Measurements from ENCODE around the gene PRKAB2. TPM values are rescaled to one million over a fixed set of nuclear protein-coding genes. Genes with fewer than 3 reads are reported as not detected.

PRKAB2 gene
- total RNA-seq, 1 donor from 2014 or later: 10.1 TPM

- Mint-ChIP-seq H3K4me1 (ENCODE audit: unreplicated experiment) (peaks cover 4% of the 10 kb centered on the region), H3K36me3 (ENCODE audit: unreplicated experiment) (no peaks in the 10 kb centered on the region), H3K27ac (ENCODE audit: unreplicated experiment) (no peak overlapping the region), H3K9me3 (ENCODE audit: unreplicated experiment) (no peaks in the 10 kb centered on the region), H3K4me3 (ENCODE audit: unreplicated experiment) (no peak overlapping the region), H3K27me3 (ENCODE audit: unreplicated experiment) (no peaks in the 10 kb centered on the region)
- DNase-seq (ENCODE audit: extremely low spot score, unreplicated experiment): no peak
- no peak for TF ChIP-seq CTCF (IDR thresholded peaks at IDR 0.05)
Observed at GRCh38 chr1:147214842-147215539, 42.7 kb upstream of the PRKAB2 start.

- no peak for DNase-seq (ENCODE audit: extremely low spot score, unreplicated experiment)
- H3K27ac Mint-ChIP-seq (ENCODE audit: unreplicated experiment): no peak overlapping the region
- no peak for TF ChIP-seq CTCF (IDR thresholded peaks at IDR 0.05)
- no peak overlapping the region for H3K4me3 Mint-ChIP-seq (ENCODE audit: unreplicated experiment)
- no peaks in the 10 kb centered on the region for H3K9me3 Mint-ChIP-seq (ENCODE audit: unreplicated experiment)
- H3K36me3 Mint-ChIP-seq (ENCODE audit: unreplicated experiment): peaks cover 4% of the 10 kb centered on the region
- peaks cover 4% of the 10 kb centered on the region for H3K4me1 Mint-ChIP-seq (ENCODE audit: unreplicated experiment)
- H3K27me3 Mint-ChIP-seq (ENCODE audit: unreplicated experiment): no peaks in the 10 kb centered on the region
Observed at GRCh38 chr1:147214325-147214724, 42.1 kb upstream of the PRKAB2 start.

GRCh38 chr1:147213271-147213670 lies 41.0 kb upstream of the PRKAB2 start:
- H3K36me3 Mint-ChIP-seq (ENCODE audit: unreplicated experiment): peaks cover 4% of the 10 kb centered on the region
- H3K4me3 Mint-ChIP-seq (ENCODE audit: unreplicated experiment): no peak overlapping the region
- H3K27me3 Mint-ChIP-seq (ENCODE audit: unreplicated experiment): no peaks in the 10 kb centered on the region
- DNase-seq (ENCODE audit: extremely low spot score, unreplicated experiment): no peak
- no peak overlapping the region for H3K27ac Mint-ChIP-seq (ENCODE audit: unreplicated experiment)
- peaks cover 4% of the 10 kb centered on the region for H3K4me1 Mint-ChIP-seq (ENCODE audit: unreplicated experiment)
- H3K9me3 Mint-ChIP-seq (ENCODE audit: unreplicated experiment): no peaks in the 10 kb centered on the region
- no peak for TF ChIP-seq CTCF (IDR thresholded peaks at IDR 0.05)

GRCh38 chr1:147211577-147211976 lies 39.3 kb upstream of the PRKAB2 start:
- Mint-ChIP-seq H3K27me3 (ENCODE audit: unreplicated experiment) (no peaks in the 10 kb centered on the region), H3K4me1 (ENCODE audit: unreplicated experiment) (peaks cover 4% of the 10 kb centered on the region), H3K36me3 (ENCODE audit: unreplicated experiment) (peaks cover 4% of the 10 kb centered on the region), H3K9me3 (ENCODE audit: unreplicated experiment) (no peaks in the 10 kb centered on the region), H3K4me3 (ENCODE audit: unreplicated experiment) (no peak overlapping the region), H3K27ac (ENCODE audit: unreplicated experiment) (no peak overlapping the region)
- no peak for DNase-seq (ENCODE audit: extremely low spot score, unreplicated experiment)
- TF ChIP-seq CTCF (IDR thresholded peaks at IDR 0.05): no peak

- Mint-ChIP-seq H3K27me3 (ENCODE audit: unreplicated experiment) (no peaks in the 10 kb centered on the region), H3K4me3 (ENCODE audit: unreplicated experiment) (no peak overlapping the region), H3K27ac (ENCODE audit: unreplicated experiment) (no peak overlapping the region), H3K4me1 (ENCODE audit: unreplicated experiment) (peaks cover 4% of the 10 kb centered on the region), H3K9me3 (ENCODE audit: unreplicated experiment) (no peaks in the 10 kb centered on the region), H3K36me3 (ENCODE audit: unreplicated experiment) (peaks cover 4% of the 10 kb centered on the region)
- no peak for TF ChIP-seq CTCF (IDR thresholded peaks at IDR 0.05)
- DNase-seq (ENCODE audit: extremely low spot score, unreplicated experiment): no peak
Observed at GRCh38 chr1:147210987-147211386, 38.7 kb upstream of the PRKAB2 start.

All from osteocyte (in vitro differentiated cells).